Measurements from ENCODE around the gene ENTHD1.

- no peak for TF ChIP-seq CTCF (conservative IDR thresholded peaks at IDR 0.05)
- no peak for TF ChIP-seq ZFX (IDR thresholded peaks at IDR 0.05)
These were observed 92.6 kb downstream of the ENTHD1 start for GRCh38 chr22:39800790-39801520.

Measured in C4-2B (cell line).